ENCODE data around the gene SLC13A4.
"Not testable (repeated sequence)": the region's sequence is repeated elsewhere in the genome, so short reads cannot be mapped to it uniquely, and the experiment has no call there.

SLC13A4 gene

GRCh38 chr7:135716677-135717238 is 11.2 kb downstream of the SLC13A4 start:
- DNase-seq = no peak

- no peak for DNase-seq
Measured at GRCh38 chr7:135715673-135716072, 12.3 kb downstream of the SLC13A4 start.

GRCh38 chr7:135715055-135715522 is 12.9 kb downstream of the SLC13A4 start:
- DNase-seq = no peak

GRCh38 chr7:135714534-135715009 is 13.4 kb downstream of the SLC13A4 start:
- no peak for DNase-seq

GRCh38 chr7:135713836-135714470 is 14.0 kb downstream of the SLC13A4 start:
- no peak for DNase-seq

- no peak for DNase-seq
Measured at GRCh38 chr7:135712796-135713195, 15.2 kb downstream of the SLC13A4 start.

GRCh38 chr7:135712182-135712782 is 15.7 kb downstream of the SLC13A4 start:
- DNase-seq = no peak

- no peak for DNase-seq
Measured at GRCh38 chr7:135711139-135711469, 16.9 kb downstream of the SLC13A4 start.

GRCh38 chr7:135710417-135711138 is 17.4 kb downstream of the SLC13A4 start:
- no peak for DNase-seq

- no peak for DNase-seq
Measured at GRCh38 chr7:135709508-135709907, 18.5 kb downstream of the SLC13A4 start.

GRCh38 chr7:135708041-135708440 is 19.9 kb downstream of the SLC13A4 start:
- DNase-seq = no peak

GRCh38 chr7:135707570-135707966 is 20.4 kb downstream of the SLC13A4 start:
- DNase-seq = no peak

GRCh38 chr7:135706858-135707569 is 21.0 kb downstream of the SLC13A4 start:
- DNase-seq = no peak

- no peak for DNase-seq
Measured at GRCh38 chr7:135706038-135706742, 21.8 kb downstream of the SLC13A4 start.

GRCh38 chr7:135704698-135705097 is 23.3 kb downstream of the SLC13A4 start:
- no peak for DNase-seq

- DNase-seq = no peak
Measured at GRCh38 chr7:135704074-135704473, 23.9 kb downstream of the SLC13A4 start.

- no peak for DNase-seq
Measured at GRCh38 chr7:135697276-135698049, 30.5 kb downstream of the SLC13A4 start.

GRCh38 chr7:135693558-135693957 is 34.4 kb downstream of the SLC13A4 start:
- DNase-seq = no peak

- DNase-seq = not testable (repeated sequence)
Measured at GRCh38 chr7:135692606-135693005, 35.4 kb downstream of the SLC13A4 start.

- no peak for DNase-seq
Measured at GRCh38 chr7:135692055-135692454, 35.9 kb downstream of the SLC13A4 start.

GRCh38 chr7:135690566-135690965 is 37.4 kb downstream of the SLC13A4 start:
- no peak for DNase-seq

GRCh38 chr7:135687466-135687865 is 40.5 kb downstream of the SLC13A4 start:
- DNase-seq = no peak

Measured in NCI-H1105 treated with DMSO at 0.1 percent for 48 hours (cell line).